ENCODE results near the gene ARHGEF16. TPM values are rescaled to one million over a fixed set of nuclear protein-coding genes. Genes with fewer than 3 reads are reported as not detected.

The ARHGEF16 gene
- total and polyA plus RNA-seq, 2 experiments from 2014 or later = 24.8 to 36.2 TPM

DNA sequence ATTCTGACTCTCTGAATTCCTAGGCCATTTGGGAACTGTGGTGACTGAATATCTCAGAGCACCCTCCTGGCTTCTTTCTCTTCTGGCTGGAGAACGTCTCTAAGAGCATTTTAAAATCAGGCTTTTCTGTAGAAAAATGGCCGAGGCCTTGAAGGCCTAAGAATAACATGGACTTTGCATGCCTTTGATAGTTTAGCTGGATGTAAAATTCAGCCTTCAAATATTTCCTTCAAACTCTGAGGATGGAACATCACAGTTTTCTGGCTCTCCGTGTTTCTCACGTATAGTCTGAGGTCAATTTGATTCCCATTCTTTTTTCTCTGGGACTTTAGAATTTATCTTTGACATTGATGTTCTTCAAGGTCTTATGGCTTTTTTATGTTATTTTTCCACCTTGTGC is 34.0 kb downstream of the ARHGEF16 start:
- no peak for DNase-seq (ENCODE audit: low spot score)
- Histone ChIP-seq H4K20me1 (ENCODE audit: insufficient read depth, poor library complexity, severe bottlenecking) (no peaks in the 10 kb centered on the region), H3K4me2 (no peak overlapping the region), H2AFZ (no peak overlapping the region), H3K27me3 (no peaks in the 10 kb centered on the region), H3K4me1 (ENCODE audit: insufficient read depth) (no peaks in the 10 kb centered on the region), H3K36me3 (replicated peaks; ENCODE audit: insufficient read depth, low read depth) (no peaks in the 10 kb centered on the region), H3K4me3 (no peak overlapping the region), H3K79me2 (no peaks in the 10 kb centered on the region), H3K27ac (no peak overlapping the region), H3K9me2 (replicated peaks; ENCODE audit: insufficient read depth) (no peaks in the 10 kb centered on the region), H3K9me3 (ENCODE audit: low read depth) (no peaks in the 10 kb centered on the region)
- TF ChIP-seq EZH2phosphoT487 (IDR thresholded peaks at IDR 0.05; ENCODE audit: low read depth, severe bottlenecking, unreplicated experiment) = no peak
- no peak for TF ChIP-seq CTCF (IDR thresholded peaks at IDR 0.05; ENCODE audit: poor library complexity)
- TF ChIP-seq EZH2 (IDR thresholded peaks at IDR 0.05; ENCODE audit: borderline replicate concordance) = no peak
- 97% methylated on average over 4 of the region's 4 CpGs for WGBS (ENCODE audit: low lambda C conversion rate, missing lambda C conversion rate)

DNA sequence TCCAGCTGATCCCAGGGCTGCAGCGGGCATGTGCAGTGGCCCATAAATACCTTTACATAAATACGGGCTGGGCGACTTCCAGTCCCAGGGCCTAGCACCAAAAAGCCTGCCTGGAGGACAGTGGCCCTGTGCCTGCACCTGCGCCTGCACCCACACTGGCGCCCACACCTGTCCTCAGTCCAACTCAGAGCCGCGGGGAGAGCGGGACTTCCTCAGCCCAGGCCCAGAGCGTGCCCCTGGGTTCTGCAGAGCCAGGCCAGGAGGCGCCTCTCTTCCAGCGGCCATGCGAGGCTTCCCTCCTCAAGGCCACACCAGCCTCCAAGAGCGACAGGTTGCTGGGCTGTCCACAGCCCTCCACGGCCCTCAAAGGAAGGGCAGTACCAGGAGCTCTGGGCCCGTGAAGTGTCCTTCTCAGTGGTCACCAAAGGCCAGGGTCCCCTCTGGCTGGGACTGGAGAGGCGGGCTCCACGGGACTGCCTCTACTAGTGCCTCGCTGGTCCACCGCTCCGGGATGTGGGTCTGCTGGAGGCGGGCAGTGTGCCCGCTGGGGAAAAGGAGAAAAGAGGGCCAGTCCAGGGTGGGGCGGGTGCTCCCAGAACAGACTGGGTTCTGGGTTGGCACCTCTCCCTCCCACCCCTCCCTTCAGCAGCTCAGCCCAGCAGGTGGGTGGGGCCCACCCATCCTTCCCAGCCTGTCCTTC is 35.7 kb downstream of the ARHGEF16 start:
- Histone ChIP-seq H3K4me1 (ENCODE audit: insufficient read depth) (no peaks in the 10 kb centered on the region), H4K20me1 (ENCODE audit: insufficient read depth, poor library complexity, severe bottlenecking) (no peaks in the 10 kb centered on the region), H3K27ac (no peak overlapping the region), H3K27me3 (no peaks in the 10 kb centered on the region), H3K79me2 (no peaks in the 10 kb centered on the region), H3K36me3 (replicated peaks; ENCODE audit: insufficient read depth, low read depth) (no peaks in the 10 kb centered on the region), H3K4me3 (no peak overlapping the region), H2AFZ (no peak overlapping the region), H3K9me2 (replicated peaks; ENCODE audit: insufficient read depth) (no peaks in the 10 kb centered on the region), H3K9me3 (ENCODE audit: low read depth) (no peaks in the 10 kb centered on the region), H3K4me2 (no peak overlapping the region)
- WGBS (ENCODE audit: low lambda C conversion rate, missing lambda C conversion rate) = over 99% methylated on average over 21 of the region's 23 CpGs
- DNase-seq (ENCODE audit: low spot score) = no peak
- no peak for TF ChIP-seq EZH2 (IDR thresholded peaks at IDR 0.05; ENCODE audit: borderline replicate concordance)
- no peak for TF ChIP-seq EZH2phosphoT487 (IDR thresholded peaks at IDR 0.05; ENCODE audit: low read depth, severe bottlenecking, unreplicated experiment)
- no peak for TF ChIP-seq CTCF (IDR thresholded peaks at IDR 0.05; ENCODE audit: poor library complexity)

DNA sequence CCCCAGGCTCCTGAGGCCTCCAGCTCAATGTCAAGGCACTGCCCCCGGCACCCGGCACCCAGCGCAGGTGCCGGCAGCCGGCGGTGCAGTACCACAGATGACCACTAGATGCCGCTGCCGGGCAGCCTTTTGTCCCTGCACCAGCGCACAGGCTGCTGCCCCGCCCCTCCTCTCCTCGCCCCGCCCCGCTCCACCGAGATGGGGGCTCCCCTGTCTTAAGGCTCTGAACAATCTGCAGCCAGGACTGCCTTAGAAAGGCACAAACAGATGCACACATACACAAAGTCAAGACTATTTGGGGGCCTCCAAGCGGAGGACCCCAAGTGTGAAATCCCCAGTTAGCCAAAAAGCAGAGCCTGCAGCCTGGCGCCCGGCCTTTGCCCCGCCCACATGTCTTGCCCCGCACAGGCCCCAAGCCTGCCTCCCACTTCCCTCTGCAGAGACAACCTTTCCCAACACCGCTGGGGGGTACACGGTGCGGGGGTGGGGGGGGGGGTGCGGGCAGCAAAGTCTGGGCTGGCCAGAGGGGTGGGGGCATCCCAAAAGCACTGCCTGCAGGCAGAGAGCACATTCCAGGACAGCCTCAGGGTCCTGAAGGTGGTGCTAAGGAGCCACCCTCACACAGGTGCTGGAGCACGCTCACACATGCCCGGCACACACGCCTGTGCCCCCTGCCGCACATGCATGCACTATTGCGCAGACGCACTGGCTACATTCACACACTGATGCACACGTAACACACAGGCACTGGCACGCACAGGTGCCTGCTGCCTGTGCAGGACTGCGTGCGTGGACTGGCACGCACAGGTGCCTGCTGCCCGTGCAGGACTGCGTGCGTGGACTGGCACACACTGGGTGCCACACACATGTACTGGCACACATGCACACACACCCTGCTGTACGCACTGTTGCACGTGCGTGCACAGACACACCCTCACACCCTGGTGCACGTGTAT is 37.1 kb downstream of the ARHGEF16 start:
- Histone ChIP-seq H3K4me1 (ENCODE audit: insufficient read depth) (no peaks in the 10 kb centered on the region), H4K20me1 (ENCODE audit: insufficient read depth, poor library complexity, severe bottlenecking) (no peaks in the 10 kb centered on the region), H3K4me2 (peak overlapping the region; percentile 70), H3K9me3 (ENCODE audit: low read depth) (no peaks in the 10 kb centered on the region), H2AFZ (no peak overlapping the region), H3K27me3 (no peaks in the 10 kb centered on the region), H3K27ac (no peak overlapping the region), H3K9me2 (replicated peaks; ENCODE audit: insufficient read depth) (no peaks in the 10 kb centered on the region), H3K4me3 (no peak overlapping the region), H3K36me3 (replicated peaks; ENCODE audit: insufficient read depth, low read depth) (no peaks in the 10 kb centered on the region), H3K79me2 (no peaks in the 10 kb centered on the region)
- TF ChIP-seq CTCF (IDR thresholded peaks at IDR 0.05; ENCODE audit: poor library complexity) (peak; percentile 97), EZH2 (IDR thresholded peaks at IDR 0.05; ENCODE audit: borderline replicate concordance) (no peak), EZH2phosphoT487 (IDR thresholded peaks at IDR 0.05; ENCODE audit: low read depth, severe bottlenecking, unreplicated experiment) (no peak)
- peak; percentile 85 for DNase-seq (ENCODE audit: low spot score)
- 63% methylated on average over 25 of the region's 41 CpGs for WGBS (ENCODE audit: low lambda C conversion rate, missing lambda C conversion rate)
